ENCODE results near the gene MAGOHB. TPM values are rescaled to one million over a fixed set of nuclear protein-coding genes. Genes with fewer than 3 reads are reported as not detected.

The MAGOHB gene
- total RNA-seq, 1 experiment from 2014 or later: 64.5 TPM

DNA sequence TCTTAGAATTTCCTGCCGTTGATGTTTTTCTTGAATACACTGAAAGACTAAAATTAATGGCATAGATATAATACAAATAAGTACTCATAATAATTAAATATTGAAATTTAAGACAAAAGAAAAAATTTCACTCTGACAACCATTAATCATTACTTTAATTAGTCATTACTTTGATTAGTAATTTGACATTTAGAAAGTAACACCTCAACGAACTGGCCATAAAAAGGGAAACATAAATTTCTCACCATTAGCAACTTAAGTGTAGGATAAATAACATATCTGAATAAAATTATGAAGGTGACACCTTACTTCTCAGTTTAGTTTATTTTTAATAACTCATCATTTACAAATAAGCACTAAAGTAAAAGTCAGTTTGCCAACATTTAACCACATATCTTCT is 17.5 kb downstream of the MAGOHB start:
- no peaks in the 10 kb centered on the region for H3K4me1 Mint-ChIP-seq
- TF ChIP-seq CTCF (conservative IDR thresholded peaks at IDR 0.05): no peak
- H3K56ac ChIP-seq (ENCODE audit: insufficient read length, low read depth, low read length): no peak overlapping the region
- H3K36me3 Mint-ChIP-seq (ENCODE audit: insufficient read depth in 1 of 3, low read depth in 3 of 3): peaks cover 0 to 19% (median 8%) of the 10 kb centered on the region in 3 experiments; a peak in 4 of 7 replicates
- no peak overlapping the region for H4K5ac ChIP-seq (ENCODE audit: insufficient read length, low read depth, low read length)
- no peaks in the 10 kb centered on the region for H3K79me2 ChIP-seq (ENCODE audit: insufficient read depth, low read length)
- DNase-seq: no peak
- H3K4me2 ChIP-seq (ENCODE audit: insufficient read depth, insufficient read length, low read length): no peak overlapping the region
- no peak overlapping the region for H3K23ac ChIP-seq (ENCODE audit: insufficient read length, low read depth, low read length)
- no peak overlapping the region for H2BK20ac ChIP-seq (ENCODE audit: low read depth, low read length, poor library complexity, severe bottlenecking)
- H3K4me3 Mint-ChIP-seq: no peak overlapping the region
- H3K27ac ChIP-seq (ENCODE audit: insufficient read length, low read depth, low read length): no peak overlapping the region
- no peak overlapping the region for H2AFZ ChIP-seq (ENCODE audit: low read length)
- no peak overlapping the region for H3K27ac Mint-ChIP-seq
- no peaks in the 10 kb centered on the region for H3K9me3 Mint-ChIP-seq
- no peak overlapping the region for H3K18ac ChIP-seq (ENCODE audit: insufficient read length, low read depth, low read length)
- H2BK120ac ChIP-seq (ENCODE audit: low read depth, low read length, poor library complexity, severe bottlenecking): no peak overlapping the region
- H2AK5ac ChIP-seq (ENCODE audit: insufficient read length, low read length): no peak overlapping the region
- no peak overlapping the region for H3K4ac ChIP-seq (ENCODE audit: low read depth, low read length)
- no peaks in the 10 kb centered on the region for H3K9me3 ChIP-seq (ENCODE audit: control insufficient read depth, low read depth, low read length)
- no peak overlapping the region for H2BK15ac ChIP-seq (ENCODE audit: low read depth, low read length)
- no peak overlapping the region for H3K9ac ChIP-seq (ENCODE audit: extremely low read depth, insufficient read length, low read length)
- no peak overlapping the region for H4K91ac ChIP-seq (ENCODE audit: insufficient read length, low read depth, low read length)
- WGBS (ENCODE audit: extremely low coverage, insufficient read length, low lambda C conversion rate): no CpG with 5 or more reads among the region's 2 CpGs
- no peaks in the 10 kb centered on the region for H3K79me1 ChIP-seq (ENCODE audit: insufficient read depth, low read depth, low read length, poor library complexity, severe bottlenecking)
- no peak overlapping the region for H3K14ac ChIP-seq (ENCODE audit: insufficient read depth, low read length)
- H2BK5ac ChIP-seq (ENCODE audit: insufficient read length, low read length): no peak overlapping the region
- no peak overlapping the region for H4K8ac ChIP-seq (replicated peaks; ENCODE audit: insufficient read length, low read depth, low read length)
- H4K20me1 ChIP-seq (ENCODE audit: control insufficient read depth, insufficient read depth, insufficient read length): no peaks in the 10 kb centered on the region
- no peaks in the 10 kb centered on the region for H3K27me3 ChIP-seq (ENCODE audit: insufficient read depth, low read length)
- H3K23me2 ChIP-seq (ENCODE audit: insufficient read length, low read depth, low read length, poor library complexity, severe bottlenecking): no peaks in the 10 kb centered on the region
- H3K4me1 ChIP-seq (ENCODE audit: insufficient read depth, low read length): no peaks in the 10 kb centered on the region
- H2BK12ac ChIP-seq (ENCODE audit: insufficient read length, low read depth, low read length): no peak overlapping the region
- no peaks in the 10 kb centered on the region for H3K27me3 Mint-ChIP-seq (ENCODE audit: low read depth)
- H3T11ph ChIP-seq (ENCODE audit: low read length): no peak overlapping the region
